ENCODE data around the gene LRCH4. TPM values are rescaled to one million over a fixed set of nuclear protein-coding genes. Genes with fewer than 3 reads are reported as not detected.

The LRCH4 gene
- total RNA-seq, 2 experiments from 2014 or later = 244 to 254 TPM

Other genes starting within 250 kb of the LRCH4 start
- 10 to 100 TPM; 73.6 to 84.3 TPM for gene PILRB, start 228.0 kb downstream of the LRCH4 start, total RNA-seq
- 10 to 100 TPM in 1 of 2 experiments, 1 to 10 TPM in 1; 8.9 to 10.2 TPM for gene PILRA, start 212.6 kb downstream of the LRCH4 start, total RNA-seq
- gene ZCWPW1, start 157.4 kb downstream of the LRCH4 start, total RNA-seq = 1 to 10 TPM; 5.0 to 5.7 TPM
- 10 to 100 TPM; 69.3 to 73.3 TPM for gene MEPCE, start 156.3 kb downstream of the LRCH4 start, total RNA-seq
- gene PPP1R35, start 149.6 kb downstream of the LRCH4 start, total RNA-seq = 10 to 100 TPM; 29.4 to 33.5 TPM
- under 1 TPM in 1 of 2 experiments, not detected in 1; 0.94 TPM for gene SPACDR, start 121.9 kb downstream of the LRCH4 start, total RNA-seq
- gene TSC22D4, start 106.9 kb downstream of the LRCH4 start, total RNA-seq = 10 to 100 TPM; 30.7 to 32.3 TPM
- under 1 TPM; 0.33 to 0.38 TPM for gene NYAP1, start 102.2 kb downstream of the LRCH4 start, total RNA-seq
- gene AGFG2, start 46.9 kb downstream of the LRCH4 start, total RNA-seq = 1 to 10 TPM; 4.4 to 6.3 TPM
- gene SAP25, start 12.2 kb downstream of the LRCH4 start, total RNA-seq = 10 to 100 TPM; 30.2 to 30.5 TPM
- under 1 TPM; 0.30 to 0.53 TPM for gene FBXO24, start 199 bp upstream of the LRCH4 start, total RNA-seq
- 1 to 10 TPM; 7.9 to 8.0 TPM for gene PCOLCE, start 16.2 kb upstream of the LRCH4 start, total RNA-seq
- gene MOSPD3, start 26.4 kb upstream of the LRCH4 start, total RNA-seq = 10 to 100 TPM; 10.3 to 10.5 TPM
- gene TFR2, start 55.4 kb upstream of the LRCH4 start, total RNA-seq = 1 to 10 TPM; 1.8 to 2.6 TPM
- not detected for gene ACTL6B, start 70.3 kb upstream of the LRCH4 start, total RNA-seq
- gene GNB2, start 87.6 kb upstream of the LRCH4 start, total RNA-seq = 10 to 100 TPM; 69.4 to 69.6 TPM
- gene GIGYF1, start 108.1 kb upstream of the LRCH4 start, total RNA-seq = 10 to 100 TPM; 68.6 to 71.6 TPM
- 10 to 100 TPM in 1 of 2 experiments, 1 to 10 TPM in 1; 9.3 to 11.0 TPM for gene POP7, start 120.0 kb upstream of the LRCH4 start, total RNA-seq
- not detected for gene EPO, start 134.3 kb upstream of the LRCH4 start, total RNA-seq
- gene ZAN, start 147.5 kb upstream of the LRCH4 start, total RNA-seq = not detected
- gene EPHB4, start 241.4 kb upstream of the LRCH4 start, total RNA-seq = 10 to 100 TPM; 10.7 to 11.0 TPM